IMR-90 (cell line): ENCODE results near the gene COX5B. TPM values are rescaled to one million over a fixed set of nuclear protein-coding genes. Genes with fewer than 3 reads are reported as not detected.

Source experiments
- ATAC-seq: fragments of 200-7000 bp; cut with Tn5 transposase; 2 replicates; pipeline ENCODE4 v1.9.1; 2020; ENCODE audit warnings: low read depth, mild to moderate bottlenecking, moderate library complexity
- BruUV-seq: library from RNA; stranded (reverse); fragments of 400-500 nt; replicated peaks from 2 replicates; lab custom pipeline; 2021; lab: Mats Ljungman, UMichigan
- CTCF ChIA-PET: fragments of 300-600 bp; formaldehyde crosslinking; extraction: SDS; loops from one replicate; lab custom pipeline; 2021; ENCODE audit warnings: antibody characterized with exemption; lab: Yijun Ruan, JAX
- POLR2A ChIA-PET: fragments of 300-600 bp; sonication (Branson Sonifier 250); formaldehyde crosslinking; loops from one replicate; lab custom pipeline; 2022; ENCODE audit warnings: antibody characterized with exemption; ENCODE audit not compliant: unreplicated experiment; lab: Charles Lee
- DNase-seq: peaks from one replicate; pipeline ENCODE4 v3.0.0; 2013
- H2AFZ ChIP-seq: replicated peaks from 2 replicates; pipeline ENCODE3; 2013; ENCODE audit warnings: low read length, mild to moderate bottlenecking; ENCODE audit not compliant: poor library complexity
- H2AK5ac ChIP-seq: 2 replicates; pipeline ENCODE4 v1.6.1; 2013; ENCODE audit warnings: low read depth, low read length, inconsistent platforms
- H2AK9ac ChIP-seq: replicated peaks from 2 replicates; pipeline ENCODE3; 2013; ENCODE audit warnings: mild to moderate bottlenecking, low read depth, low read length, moderate library complexity; ENCODE audit not compliant: poor library complexity
- H2BK120ac ChIP-seq: 2 replicates; pipeline ENCODE4 v1.6.1; 2013; ENCODE audit warnings: low read depth, low read length, inconsistent platforms
- H2BK15ac ChIP-seq: 3 replicates; pipeline ENCODE4 v1.6.1; 2013; ENCODE audit warnings: low read depth, low read length, inconsistent platforms
- H2BK20ac ChIP-seq: 2 replicates; pipeline ENCODE4 v1.6.1; 2013; ENCODE audit warnings: low read depth, mild to moderate bottlenecking, inconsistent platforms, low read length, moderate library complexity
- H2BK5ac ChIP-seq: 2 replicates; pipeline ENCODE4 v1.6.1; 2013; ENCODE audit warnings: mild to moderate bottlenecking, low read depth, low read length, inconsistent platforms; ENCODE audit not compliant: poor library complexity, severe bottlenecking
- H3K14ac ChIP-seq: replicated peaks from 2 replicates; pipeline ENCODE4 v1.6.1; 2013; ENCODE audit warnings: low read depth, low read length, inconsistent platforms
- H3K18ac ChIP-seq: 2 replicates; pipeline ENCODE4 v1.6.1; 2013; ENCODE audit warnings: low read depth, low read length, control low read depth
- H3K23ac ChIP-seq: 2 replicates; pipeline ENCODE4 v1.6.1; 2013; ENCODE audit warnings: low read depth, low read length, inconsistent platforms
- H3K27ac ChIP-seq: 2 replicates; pipeline ENCODE4 v1.5.1; 2013; ENCODE audit warnings: mild to moderate bottlenecking, control low read depth, low read length; ENCODE audit not compliant: insufficient read depth
- H3K27me3 ChIP-seq: 2 replicates; pipeline ENCODE4 v1.6.1; 2013; ENCODE audit warnings: low read length; ENCODE audit not compliant: control insufficient read depth, insufficient read depth
- H3K36me3 ChIP-seq: 2 replicates; pipeline ENCODE4 v1.6.1; 2013; ENCODE audit warnings: low read length, mixed read lengths; ENCODE audit not compliant: control insufficient read depth, insufficient read depth
- H3K4ac ChIP-seq: 2 replicates; pipeline ENCODE4 v1.6.1; 2013; ENCODE audit warnings: low read depth, low read length, inconsistent platforms
- H3K4me1 ChIP-seq: 2 replicates; pipeline ENCODE4 v1.6.1; 2013; ENCODE audit warnings: low read length, mixed read lengths; ENCODE audit not compliant: control insufficient read depth, insufficient read depth
- H3K4me2 ChIP-seq: 2 replicates; pipeline ENCODE4 v1.6.1; 2013; ENCODE audit warnings: low read depth, mild to moderate bottlenecking, control low read depth, low read length, moderate library complexity
- H3K4me3 ChIP-seq: 2 replicates; pipeline ENCODE4 v1.5.1; 2013; ENCODE audit warnings: low read depth, mild to moderate bottlenecking, control low read depth, low read length, moderate library complexity; ENCODE audit not compliant: insufficient read depth
- H3K56ac ChIP-seq: 2 replicates; pipeline ENCODE4 v1.6.1; 2013; ENCODE audit warnings: low read length, inconsistent platforms; ENCODE audit not compliant: insufficient read depth; ENCODE audit errors: extremely low read depth
- H3K79me1 ChIP-seq, 2 experiments: 2 replicates each; pipeline ENCODE4 v1.6.1; 2013; ENCODE audit warnings: low read length in 2 of 2, inconsistent platforms in 1 of 2, low read depth in 1 of 2
- H3K9ac ChIP-seq: 2 replicates; pipeline ENCODE4 v1.6.1; 2013; ENCODE audit warnings: low read depth, low read length, control low read depth
- H3K9me1 ChIP-seq: 2 replicates; pipeline ENCODE4 v1.6.1; 2013; ENCODE audit warnings: low read length, inconsistent platforms; ENCODE audit not compliant: insufficient read depth
- H3K9me3 ChIP-seq: 2 replicates; pipeline ENCODE4 v1.6.1; 2013; ENCODE audit warnings: low read length; ENCODE audit not compliant: control insufficient read depth, insufficient read depth
- H4K20me1 ChIP-seq: 2 replicates; pipeline ENCODE4 v1.6.1; 2013; ENCODE audit warnings: low read length, inconsistent platforms; ENCODE audit not compliant: insufficient read depth
- H4K5ac ChIP-seq: 2 replicates; pipeline ENCODE4 v1.6.1; 2013; ENCODE audit warnings: mild to moderate bottlenecking, low read depth, low read length, control low read depth
- H4K8ac ChIP-seq, 2 experiments: 2 replicates each; pipeline ENCODE4 v1.6.1; 2013; ENCODE audit warnings: low read depth in 2 of 2, low read length in 2 of 2, control low read depth in 1 of 2, inconsistent platforms in 1 of 2
- H4K91ac ChIP-seq: 2 replicates; pipeline ENCODE4 v1.6.1; 2013; ENCODE audit warnings: low read depth, low read length, inconsistent platforms; ENCODE audit not compliant: insufficient read depth
- BHLHE40 ChIP-seq: fragments of 150-350 bp; IDR thresholded peaks from 2 replicates; pipeline ENCODE4 v1.6.1; 2016; ENCODE audit warnings: mild to moderate bottlenecking, low read depth, low read length
- CEBPB ChIP-seq: IDR thresholded peaks from 2 replicates; pipeline ENCODE4 v1.6.1; 2012; ENCODE audit warnings: low read depth, low read length, improper control_type of control experiment
- CHD1 ChIP-seq: IDR thresholded peaks from 2 replicates; pipeline ENCODE4 v1.6.1; 2012; ENCODE audit warnings: low read depth, low read length, improper control_type of control experiment
- MAFK ChIP-seq: IDR thresholded peaks from 2 replicates; pipeline ENCODE4 v1.6.1; 2012; ENCODE audit warnings: low read depth, low read length, improper control_type of control experiment
- MAZ ChIP-seq: IDR thresholded peaks from 2 replicates; pipeline ENCODE4 v1.6.1; 2012; ENCODE audit warnings: low read depth, mild to moderate bottlenecking, low read length, improper control_type of control experiment, moderate library complexity, borderline replicate concordance
- MXI1 ChIP-seq: IDR thresholded peaks from 2 replicates; pipeline ENCODE4 v1.6.1; 2012; ENCODE audit warnings: low read depth, mild to moderate bottlenecking, low read length, moderate library complexity, borderline replicate concordance
- POLR2A ChIP-seq: IDR thresholded peaks from 2 replicates; pipeline ENCODE4 v1.6.1; 2012; ENCODE audit warnings: mild to moderate bottlenecking, low read depth, low read length
- RAD21 ChIP-seq: IDR thresholded peaks from 2 replicates; pipeline ENCODE4 v1.6.1; 2012; ENCODE audit warnings: low read length, improper control_type of control experiment
- RCOR1 ChIP-seq: IDR thresholded peaks from 2 replicates; pipeline ENCODE4 v1.6.1; 2012; ENCODE audit warnings: mild to moderate bottlenecking, low read length, improper control_type of control experiment; ENCODE audit not compliant: insufficient replicate concordance
- RFX5 ChIP-seq: IDR thresholded peaks from 2 replicates; pipeline ENCODE4 v1.8.0; 2012; ENCODE audit warnings: low read depth, mild to moderate bottlenecking, low read length, moderate library complexity
- SMC3 ChIP-seq: fragments of 150-350 bp; IDR thresholded peaks from 2 replicates; pipeline ENCODE4 v1.6.1; 2016; ENCODE audit warnings: low read depth, mild to moderate bottlenecking, antibody characterized with exemption, low read length, moderate library complexity
- WGBS, 2 experiments: methylation state at CpG; one replicate each; pipeline versions ENCODE4 v1.1.5 to v1.1.7; 2013; ENCODE audit warnings: missing lambda C conversion rate in 2 of 2; ENCODE audit not compliant: insufficient read length in 1 of 2; ENCODE audit errors: extremely low coverage in 2 of 2; 5-methylcytosine and 5-hydroxymethylcytosine counted together
- dilution Hi-C: fragments of 300-500 bp; cut with HindIII; formaldehyde crosslinking; loops from one replicate; pipeline ENCODE4 v1.14.3; 2018; ENCODE audit warnings: low sequenced_read_pairs; ENCODE audit not compliant: unreplicated experiment
- in situ Hi-C: fragments of 300-500 bp; cut with MboI; formaldehyde crosslinking; loops from 3 replicates; pipeline ENCODE4 v1.14.3; 2019; ENCODE audit warnings: low sequenced_read_pairs, inconsistent platforms, mixed read lengths
- intact Hi-C: fragments of 100-400 bp; cut with micrococcal nuclease; formaldehyde crosslinking; loops from 2 replicates; pipeline ENCODE4 v1.10.0; 2022
- polyA plus RNA-seq, 3 experiments: library from polyadenylated mRNA; depleted of rRNA; stranded (reverse); fragments of >200 nt; gene quantifications; 2 replicates each; pipeline ENCODE4 v1.2.3, GENCODE V29; 2012; ENCODE audit warnings: low replicate concordance in 1 of 3
- total RNA-seq: library from RNA; depleted of rRNA; stranded (reverse); fragments of >200 nt; gene quantifications from 2 replicates; pipeline ENCODE4 v1.2.3, GENCODE V29; 2012
- TF ChIP-seq, protein P1 (sequence below): conservative IDR thresholded peaks from 2 replicates; pipeline ENCODE4 v1.5.1; 2012; ENCODE audit warnings: mild to moderate bottlenecking, low read depth, low read length, improper control_type of control experiment
- TF ChIP-seq, protein P2 (sequence below): fragments of 150-350 bp; IDR thresholded peaks from 2 replicates; pipeline ENCODE4 v1.6.1; 2016; ENCODE audit warnings: low read depth, mild to moderate bottlenecking, low read length, moderate library complexity, borderline replicate concordance
- TF ChIP-seq, protein P3 (sequence below): fragments of 150-350 bp; IDR thresholded peaks from 2 replicates; pipeline ENCODE4 v1.6.1; 2017; ENCODE audit warnings: mild to moderate bottlenecking, antibody characterized with exemption, low read length, low read depth

COX5B gene
- total and polyA plus RNA-seq, 2 of the 4 experiments (the other 2 are of a cell fraction): 140 to 272 TPM

DNA sequence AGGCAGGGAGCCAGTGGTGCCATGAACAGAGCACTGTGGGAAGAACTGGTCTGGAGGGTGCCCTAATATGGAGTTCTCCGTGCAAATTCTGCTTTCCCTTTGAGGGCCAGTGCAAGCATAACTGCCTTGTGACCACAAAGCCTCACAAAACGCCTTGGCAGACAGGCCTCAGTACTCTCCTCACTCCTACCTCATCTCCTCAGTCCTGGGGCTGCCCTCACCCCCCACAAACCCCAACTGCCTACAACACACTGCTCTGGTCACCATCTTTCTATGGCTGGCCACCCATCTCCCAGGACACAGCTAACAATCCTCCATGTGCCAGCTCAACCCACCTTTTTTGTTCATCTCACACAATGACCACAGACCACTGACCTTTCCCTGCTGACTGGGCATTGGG is 8.9 kb downstream of the COX5B start:
- Histone ChIP-seq H3K79me1 (peaks cover 0 to 17% of the 10 kb centered on the region in 2 experiments; a peak in 1 of 4 replicates), H3K4me2 (no peak overlapping the region), H3K27ac (no peak overlapping the region), H3K36me3 (peaks cover 45% of the 10 kb centered on the region), H2BK20ac (no peak overlapping the region), H2AFZ (no peak overlapping the region), H4K91ac (no peak overlapping the region), H4K20me1 (no peaks in the 10 kb centered on the region), H3K9me1 (peaks cover 6% of the 10 kb centered on the region; the same call in 1 of the 2 replicates), H3K4me3 (no peak overlapping the region), H4K5ac (no peak overlapping the region), H3K27me3 (no peaks in the 10 kb centered on the region), H3K4me1 (no peaks in the 10 kb centered on the region; the same call in 1 of the 2 replicates), H3K23ac (no peak overlapping the region), H2BK5ac (no peak overlapping the region), H3K9me3 (peaks cover 15% of the 10 kb centered on the region), H3K9ac (no peak overlapping the region), H3K4ac (no peak overlapping the region), H2AK9ac (no peak overlapping the region), H3K56ac (no peak overlapping the region), H3K14ac (no peak overlapping the region), H4K8ac (no peak overlapping the region), H2BK120ac (no peak overlapping the region), H2BK15ac (no peak overlapping the region), H3K18ac (no peak overlapping the region), H2AK5ac (no peak overlapping the region)
- POLR2A ChIA-PET: no interaction called here
- 100% methylated on average over 1 of the region's 2 CpGs; no CpG with 5 or more reads in 1 of the 2 experiments for WGBS, 2 experiments
- CTCF ChIA-PET: no interaction called here
- TF ChIP-seq CEBPB (no peak), RCOR1 (no peak), BHLHE40 (no peak), POLR2A (no peak), MAFK (no peak), RAD21 (no peak), RFX5 (no peak), CHD1 (no peak), MXI1 (no peak), MAZ (no peak), SMC3 (no peak)
- TF ChIP-seq, protein P1, sequence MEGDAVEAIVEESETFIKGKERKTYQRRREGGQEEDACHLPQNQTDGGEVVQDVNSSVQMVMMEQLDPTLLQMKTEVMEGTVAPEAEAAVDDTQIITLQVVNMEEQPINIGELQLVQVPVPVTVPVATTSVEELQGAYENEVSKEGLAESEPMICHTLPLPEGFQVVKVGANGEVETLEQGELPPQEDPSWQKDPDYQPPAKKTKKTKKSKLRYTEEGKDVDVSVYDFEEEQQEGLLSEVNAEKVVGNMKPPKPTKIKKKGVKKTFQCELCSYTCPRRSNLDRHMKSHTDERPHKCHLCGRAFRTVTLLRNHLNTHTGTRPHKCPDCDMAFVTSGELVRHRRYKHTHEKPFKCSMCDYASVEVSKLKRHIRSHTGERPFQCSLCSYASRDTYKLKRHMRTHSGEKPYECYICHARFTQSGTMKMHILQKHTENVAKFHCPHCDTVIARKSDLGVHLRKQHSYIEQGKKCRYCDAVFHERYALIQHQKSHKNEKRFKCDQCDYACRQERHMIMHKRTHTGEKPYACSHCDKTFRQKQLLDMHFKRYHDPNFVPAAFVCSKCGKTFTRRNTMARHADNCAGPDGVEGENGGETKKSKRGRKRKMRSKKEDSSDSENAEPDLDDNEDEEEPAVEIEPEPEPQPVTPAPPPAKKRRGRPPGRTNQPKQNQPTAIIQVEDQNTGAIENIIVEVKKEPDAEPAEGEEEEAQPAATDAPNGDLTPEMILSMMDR: no peak
- TF ChIP-seq, protein P2, sequence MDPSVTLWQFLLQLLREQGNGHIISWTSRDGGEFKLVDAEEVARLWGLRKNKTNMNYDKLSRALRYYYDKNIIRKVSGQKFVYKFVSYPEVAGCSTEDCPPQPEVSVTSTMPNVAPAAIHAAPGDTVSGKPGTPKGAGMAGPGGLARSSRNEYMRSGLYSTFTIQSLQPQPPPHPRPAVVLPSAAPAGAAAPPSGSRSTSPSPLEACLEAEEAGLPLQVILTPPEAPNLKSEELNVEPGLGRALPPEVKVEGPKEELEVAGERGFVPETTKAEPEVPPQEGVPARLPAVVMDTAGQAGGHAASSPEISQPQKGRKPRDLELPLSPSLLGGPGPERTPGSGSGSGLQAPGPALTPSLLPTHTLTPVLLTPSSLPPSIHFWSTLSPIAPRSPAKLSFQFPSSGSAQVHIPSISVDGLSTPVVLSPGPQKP: no peak
- TF ChIP-seq, protein P3, sequence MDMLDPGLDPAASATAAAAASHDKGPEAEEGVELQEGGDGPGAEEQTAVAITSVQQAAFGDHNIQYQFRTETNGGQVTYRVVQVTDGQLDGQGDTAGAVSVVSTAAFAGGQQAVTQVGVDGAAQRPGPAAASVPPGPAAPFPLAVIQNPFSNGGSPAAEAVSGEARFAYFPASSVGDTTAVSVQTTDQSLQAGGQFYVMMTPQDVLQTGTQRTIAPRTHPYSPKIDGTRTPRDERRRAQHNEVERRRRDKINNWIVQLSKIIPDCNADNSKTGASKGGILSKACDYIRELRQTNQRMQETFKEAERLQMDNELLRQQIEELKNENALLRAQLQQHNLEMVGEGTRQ: no peak
- ATAC-seq: no peak
- intact Hi-C loops: no loop called here
- no peak for DNase-seq
- dilution Hi-C loops: no loop called here
- in situ Hi-C loops: loop anchor here (25.0 kb wide), 1 partner anchor 1592 kb away; no protein-coding TSS in a partner anchor
- BruUV-seq: no TSS peak
